ENCODE results near the gene UBR3. TPM values are rescaled to one million over a fixed set of nuclear protein-coding genes. Genes with fewer than 3 reads are reported as not detected.
"Not testable (repeated sequence)": the region's sequence is repeated elsewhere in the genome, so short reads cannot be mapped to it uniquely, and the experiment has no call there.

Gene UBR3
- total RNA-seq, 6 experiments from 2014 or later, result 25.3 to 37.3 (median 29.9) TPM

DNA sequence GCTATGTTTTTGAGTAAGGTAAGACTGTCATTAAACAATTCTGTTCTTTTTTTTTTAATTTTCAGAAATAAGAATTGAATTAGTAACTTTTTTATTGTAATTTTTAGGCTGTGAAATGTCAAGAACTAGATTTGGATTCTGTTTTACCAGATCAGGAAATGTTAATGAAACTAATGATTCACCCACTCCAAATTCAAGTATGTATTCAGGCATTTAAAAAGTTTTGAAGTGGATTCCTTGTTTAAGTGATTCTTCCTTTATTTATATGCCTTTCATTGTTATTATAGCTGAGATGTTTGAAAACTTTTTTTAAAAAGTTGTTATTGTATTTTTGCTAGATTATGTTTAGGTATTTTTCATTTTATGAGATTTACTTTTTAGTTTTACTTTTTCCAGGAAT is 96.7 kb downstream of the UBR3 start:
- Histone ChIP-seq H3K36me3 (peaks cover 0 to 28% (median 1%) of the 10 kb centered on the region in 4 donors), H3K4me1 (no peaks in the 10 kb centered on the region), H3K27me3 (no peaks in the 10 kb centered on the region), H3K4me3 (no peak overlapping the region), H3K9me3 (no peaks in the 10 kb centered on the region), H3K27ac (no peak overlapping the region)
- intact Hi-C loops (cut with DNase I), result no loop called here
- DNase-seq, result no peak
- no peak for ATAC-seq
- no peak for TF ChIP-seq POLR2A (IDR thresholded peaks at IDR 0.05)
- TF ChIP-seq, protein P1, sequence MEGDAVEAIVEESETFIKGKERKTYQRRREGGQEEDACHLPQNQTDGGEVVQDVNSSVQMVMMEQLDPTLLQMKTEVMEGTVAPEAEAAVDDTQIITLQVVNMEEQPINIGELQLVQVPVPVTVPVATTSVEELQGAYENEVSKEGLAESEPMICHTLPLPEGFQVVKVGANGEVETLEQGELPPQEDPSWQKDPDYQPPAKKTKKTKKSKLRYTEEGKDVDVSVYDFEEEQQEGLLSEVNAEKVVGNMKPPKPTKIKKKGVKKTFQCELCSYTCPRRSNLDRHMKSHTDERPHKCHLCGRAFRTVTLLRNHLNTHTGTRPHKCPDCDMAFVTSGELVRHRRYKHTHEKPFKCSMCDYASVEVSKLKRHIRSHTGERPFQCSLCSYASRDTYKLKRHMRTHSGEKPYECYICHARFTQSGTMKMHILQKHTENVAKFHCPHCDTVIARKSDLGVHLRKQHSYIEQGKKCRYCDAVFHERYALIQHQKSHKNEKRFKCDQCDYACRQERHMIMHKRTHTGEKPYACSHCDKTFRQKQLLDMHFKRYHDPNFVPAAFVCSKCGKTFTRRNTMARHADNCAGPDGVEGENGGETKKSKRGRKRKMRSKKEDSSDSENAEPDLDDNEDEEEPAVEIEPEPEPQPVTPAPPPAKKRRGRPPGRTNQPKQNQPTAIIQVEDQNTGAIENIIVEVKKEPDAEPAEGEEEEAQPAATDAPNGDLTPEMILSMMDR (IDR thresholded peaks at IDR 0.05), result no peak

- intact Hi-C loops (cut with DNase I), result no loop called here
These were observed 98.7 kb downstream of the UBR3 start for GRCh38 chr2:169925968-169926367.

DNA sequence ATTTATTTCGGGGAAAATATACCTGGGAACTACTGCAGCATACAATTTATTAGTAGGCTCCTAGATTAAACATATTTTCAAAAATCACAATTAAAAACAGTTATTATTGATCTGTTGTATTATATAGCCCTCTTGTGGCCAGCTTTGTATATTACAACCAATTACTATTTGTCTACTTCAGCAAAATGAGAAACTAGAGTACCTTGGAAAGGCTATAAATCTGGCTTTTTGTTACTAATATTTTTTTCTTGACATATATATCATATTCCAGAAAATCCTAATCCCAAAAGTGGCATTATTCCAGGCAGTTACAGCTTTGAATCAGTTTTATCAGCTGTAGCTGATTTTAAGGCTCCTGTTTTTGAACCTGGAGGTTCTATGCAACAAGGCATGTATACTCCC is 101.2 kb downstream of the UBR3 start:
- ATAC-seq (peak; percentile 51 to 66 (median 61)), DNase-seq (no peak)
- no peak overlapping the region for H3K4me3 ChIP-seq
- H3K4me1 ChIP-seq, result no peaks in the 10 kb centered on the region
- intact Hi-C loops (cut with DNase I), result no loop called here
- no peak overlapping the region for H3K27ac ChIP-seq
- no peaks in the 10 kb centered on the region for H3K9me3 ChIP-seq
- 34% methylated on average over 1 of the region's 1 CpG for WGBS (ENCODE audit: insufficient coverage, low coverage, low lambda C conversion rate, missing lambda C conversion rate)
- no peaks in the 10 kb centered on the region for H3K27me3 ChIP-seq
- H3K36me3 ChIP-seq, result peaks cover 0 to 25% (median 1%) of the 10 kb centered on the region in 4 donors
- TF ChIP-seq POLR2A (IDR thresholded peaks at IDR 0.05), result no peak
- TF ChIP-seq, protein P1 (IDR thresholded peaks at IDR 0.05), result peak; percentile 65 to 71 (median 68)

More at GRCh38 chr2:169925968-169926367, 98.7 kb downstream of the UBR3 start:
- 93% methylated on average over 2 of the region's 2 CpGs for WGBS (ENCODE audit: insufficient coverage, low coverage, low lambda C conversion rate, missing lambda C conversion rate)
- TF ChIP-seq POLR2A (IDR thresholded peaks at IDR 0.05), result no peak
- TF ChIP-seq, protein P1 (IDR thresholded peaks at IDR 0.05), result no peak
- Histone ChIP-seq H3K4me3 (no peak overlapping the region), H3K9me3 (no peaks in the 10 kb centered on the region), H3K27me3 (no peaks in the 10 kb centered on the region), H3K4me1 (no peaks in the 10 kb centered on the region), H3K27ac (no peak overlapping the region), H3K36me3 (peaks cover 0 to 25% (median 1%) of the 10 kb centered on the region in 4 donors)
- ATAC-seq (no peak), DNase-seq (no peak)

- Histone ChIP-seq H3K9me3 (no peaks in the 10 kb centered on the region), H3K4me3 (no peak overlapping the region), H3K27ac (no peak overlapping the region), H3K4me1 (no peaks in the 10 kb centered on the region), H3K36me3 (peaks cover 0 to 4% (median 0%) of the 10 kb centered on the region in 4 donors), H3K27me3 (no peaks in the 10 kb centered on the region)
- intact Hi-C loops (cut with DNase I), result no loop called here
- WGBS (ENCODE audit: insufficient coverage, low coverage, low lambda C conversion rate, missing lambda C conversion rate), result 66% methylated on average over 2 of the region's 2 CpGs
- peak; percentile 48 to 60 (median 55) for ATAC-seq
- no peak for DNase-seq
- TF ChIP-seq, protein P1 (IDR thresholded peaks at IDR 0.05), result peak; percentile 28 to 64 (median 50)
- TF ChIP-seq POLR2A (IDR thresholded peaks at IDR 0.05), result no peak
These were observed 106.0 kb downstream of the UBR3 start for GRCh38 chr2:169933124-169933711.

- H3K4me1 ChIP-seq; H3K27ac ChIP-seq; DNase-seq; H3K27me3 ChIP-seq; H3K36me3 ChIP-seq; intact Hi-C loops (cut with DNase I); H3K4me3 ChIP-seq; H3K9me3 ChIP-seq; ATAC-seq: not testable (repeated sequence)
- 100% methylated on average over 3 of the region's 5 CpGs for WGBS (ENCODE audit: insufficient coverage, low coverage, low lambda C conversion rate, missing lambda C conversion rate)
These were observed 109.4 kb downstream of the UBR3 start for GRCh38 chr2:169936652-169937051.

Data from right lobe of liver (tissue), 6 donors.